Activated CD4-positive, alpha-beta T cell treated with anti-CD3 and anti-CD28 coated beads, Interleukin-10, Interleukin-2, amounts not matched to agents 100 ng/mL and 50 ng/mL, durations not matched to agents 16 hours and 8 hours (primary cell): Measurements from ENCODE around the gene RNF111.
A peak's percentile ranks its signal among the peaks of the same experiment; 100 is the strongest.
"Not testable (repeated sequence)": the region's sequence is repeated elsewhere in the genome, so short reads cannot be mapped to it uniquely, and the experiment has no call there.

Source experiments
- DNase-seq: peaks from one replicate; pipeline ENCODE4 v3.0.0-alpha.2; 2020

Gene RNF111

GRCh38 chr15:59063042-59063441 is 75.6 kb downstream of the RNF111 start:
- no peak for DNase-seq

GRCh38 chr15:59069430-59069829 is 82.0 kb downstream of the RNF111 start:
- no peak for DNase-seq

- peak; percentile 45 for DNase-seq
These were observed 87.1 kb downstream of the RNF111 start for GRCh38 chr15:59074607-59075006.

- DNase-seq: no peak
These were observed 100.3 kb downstream of the RNF111 start for GRCh38 chr15:59087731-59088130.

- DNase-seq: no peak
These were observed 106.6 kb downstream of the RNF111 start for GRCh38 chr15:59094077-59094476.

GRCh38 chr15:59096429-59096828 is 109.0 kb downstream of the RNF111 start:
- no peak for DNase-seq

GRCh38 chr15:59099162-59099685 is 111.8 kb downstream of the RNF111 start:
- no peak for DNase-seq

GRCh38 chr15:59104602-59104911 is 117.1 kb downstream of the RNF111 start:
- no peak for DNase-seq

- DNase-seq: peak; percentile 94
These were observed 117.7 kb downstream of the RNF111 start, which contains the start of gene CCNB2 for GRCh38 chr15:59104912-59105732. TSS of gene CCNB2 (plus strand) at chr15:59105146. CDS start at chr15:59105269, 123 bp downstream.

- peak; percentile 14 for DNase-seq
These were observed 118.4 kb downstream of the RNF111 start for GRCh38 chr15:59105854-59106253.

GRCh38 chr15:59111251-59111650 is 123.8 kb downstream of the RNF111 start:
- no peak for DNase-seq

- no peak for DNase-seq
These were observed 127.6 kb downstream of the RNF111 start for GRCh38 chr15:59115047-59115446.

- no peak for DNase-seq
These were observed 128.7 kb downstream of the RNF111 start for GRCh38 chr15:59116141-59116540.

GRCh38 chr15:59116771-59117170 is 129.3 kb downstream of the RNF111 start:
- no peak for DNase-seq

- no peak for DNase-seq
These were observed 132.2 kb downstream of the RNF111 start for GRCh38 chr15:59119625-59120024.

- DNase-seq: no peak
These were observed 133.5 kb downstream of the RNF111 start for GRCh38 chr15:59120937-59121336.

- no peak for DNase-seq
These were observed 136.8 kb downstream of the RNF111 start for GRCh38 chr15:59124261-59124660.

- DNase-seq: not testable (repeated sequence)
These were observed 138.2 kb downstream of the RNF111 start for GRCh38 chr15:59125683-59126082.

- DNase-seq: not testable (repeated sequence)
These were observed 139.8 kb downstream of the RNF111 start for GRCh38 chr15:59127255-59127654.

GRCh38 chr15:59131456-59131855 is 144.0 kb downstream of the RNF111 start:
- no peak for DNase-seq

GRCh38 chr15:59131969-59132562 is 144.6 kb downstream of the RNF111 start:
- DNase-seq: no peak

- no peak for DNase-seq
These were observed 146.5 kb downstream of the RNF111 start for GRCh38 chr15:59133929-59134427.

- DNase-seq: peak; percentile 34
These were observed 150.1 kb downstream of the RNF111 start for GRCh38 chr15:59137566-59137965.

GRCh38 chr15:59138243-59138642 is 150.8 kb downstream of the RNF111 start:
- peak; percentile 68 for DNase-seq
